A549 (cell line): ENCODE results near the gene DOC2A. TPM values are rescaled to one million over a fixed set of nuclear protein-coding genes. Genes with fewer than 3 reads are reported as not detected.

ENCODE experiments used
- ATAC-seq, 2 experiments: fragments of 200-7000 bp in 1 of 2; fragments of >200 bp in 1 of 2; cut with Nextera tagmentation in 1 of 2; cut with Tn5 transposase in 1 of 2; 3 replicates each; pipeline versions ENCODE4 v1.8.0 to v1.9.1; 2018 to 2020; ENCODE audit warnings: mild to moderate bottlenecking in 1 of 2, moderate library complexity in 1 of 2
- CTCF ChIA-PET: fragments of 300-600 bp; sonication (Branson Sonifier 250); formaldehyde crosslinking; extraction: SDS; loops from one replicate; lab custom pipeline; 2021; ENCODE audit warnings: antibody characterized with exemption, inconsistent platforms; lab: Yijun Ruan, JAX
- POLR2A ChIA-PET: fragments of 350-600 bp; formaldehyde crosslinking; extraction: SDS; loops from one replicate; lab custom pipeline; 2021; ENCODE audit warnings: antibody characterized with exemption, inconsistent platforms; lab: Yijun Ruan, JAX
- DNase-seq, 2 experiments: peaks; one replicate each; pipeline versions ENCODE4 v3.0.0 to v3.0.0-alpha.2; 2011 to 2016; ENCODE audit warnings: low read depth in 1 of 2, low spot score in 1 of 2
- FAIRE-seq: peaks from 2 replicates; lab custom pipeline; 2011; peaks lifted over from hg19 to GRCh38; lab: Jason Lieb, UNC
- H3K27ac ChIP-seq, 2 experiments: fragments of >200 bp; sonication (Bioruptor Twin); formaldehyde crosslinking; 3 replicates each; pipeline ENCODE4 v1.5.1; 2016 to 2017
- H3K4me1 ChIP-seq: fragments of >200 bp; sonication (Bioruptor Twin); formaldehyde crosslinking; 3 replicates; pipeline ENCODE4 v1.6.1; 2016
- H3K4me2 ChIP-seq: fragments of >200 bp; sonication (Bioruptor Twin); formaldehyde crosslinking; 3 replicates; pipeline ENCODE4 v1.6.1; 2016
- H3K4me3 ChIP-seq: fragments of >200 bp; sonication (Bioruptor Twin); formaldehyde crosslinking; 3 replicates; pipeline ENCODE4 v1.5.1; 2016
- H3K9me3 ChIP-seq: fragments of >200 bp; sonication (Bioruptor Twin); formaldehyde crosslinking; 3 replicates; pipeline ENCODE4 v1.6.1; 2016
- CBX2 ChIP-seq: fragments of 200-600 bp; sonication (generic); IDR thresholded peaks from 2 replicates; pipeline ENCODE4 v1.6.1; 2016; ENCODE audit warnings: low read depth, mild to moderate bottlenecking, borderline replicate concordance
- CBX8 ChIP-seq: fragments of 200-600 bp; sonication (generic); IDR thresholded peaks from 2 replicates; pipeline ENCODE4 v1.6.1; 2016
- EHMT2 ChIP-seq: fragments of 200-600 bp; sonication (generic); IDR thresholded peaks from 2 replicates; pipeline ENCODE4 v1.6.1; 2016; ENCODE audit warnings: antibody characterized with exemption, low read depth, mild to moderate bottlenecking, moderate library complexity
- FOSL2 ChIP-seq, 2 experiments: fragments of 450-650 bp in 1 of 2; fragments of >200 bp in 1 of 2; sonication (Bioruptor Twin) in 1 of 2; formaldehyde crosslinking; IDR thresholded peaks; 2 replicates each; pipeline versions ENCODE4 v1.5.0 to v1.6.1; 2016 to 2020; ENCODE audit warnings: mild to moderate bottlenecking in 1 of 2, moderate library complexity in 1 of 2
- HDAC2 ChIP-seq: fragments of 200-600 bp; sonication (generic); IDR thresholded peaks from 2 replicates; pipeline ENCODE4 v1.6.1; 2016
- HEYL ChIP-seq: fragments of 250-450 bp; sonication (Bioruptor Pico); IDR thresholded peaks from 2 replicates; pipeline ENCODE4 v1.8.0; 2021; ENCODE audit warnings: mild to moderate bottlenecking, moderate library complexity
- HOXB13 ChIP-seq: fragments of 250-450 bp; sonication (Bioruptor Pico); IDR thresholded peaks from 2 replicates; pipeline ENCODE4 v1.5.0; 2020; ENCODE audit warnings: low read depth, mild to moderate bottlenecking, moderate library complexity
- JUN ChIP-seq, 2 experiments: fragments of >200 bp; sonication (Bioruptor Twin); formaldehyde crosslinking; IDR thresholded peaks; 2 replicates in 1 of 2; 3 replicates in 1 of 2; pipeline ENCODE4 v1.6.1; 2016 to 2017
- KDM1A ChIP-seq: fragments of 200-600 bp; sonication (generic); IDR thresholded peaks from 2 replicates; pipeline ENCODE4 v1.6.1; 2016; ENCODE audit warnings: low read depth, mild to moderate bottlenecking
- KDM5A ChIP-seq: fragments of 200-600 bp; sonication (generic); IDR thresholded peaks from 2 replicates; pipeline ENCODE4 v1.6.1; 2016; ENCODE audit warnings: antibody characterized with exemption, mild to moderate bottlenecking
- MAZ ChIP-seq: fragments of 150-350 bp; IDR thresholded peaks from 2 replicates; pipeline ENCODE4 v1.6.1; 2014; ENCODE audit warnings: antibody characterized with exemption, low read depth, low read length, borderline replicate concordance
- MYC ChIP-seq: IDR thresholded peaks from 2 replicates; pipeline ENCODE4 v1.6.1; 2012; ENCODE audit warnings: mild to moderate bottlenecking, inconsistent platforms, low read length, improper control_type of control experiment, borderline replicate concordance
- NFE2L2 ChIP-seq: fragments of 150-350 bp; conservative IDR thresholded peaks from 2 replicates; pipeline ENCODE4 v1.6.1; 2014; ENCODE audit warnings: low read length
- NR3C1 ChIP-seq: fragments of >200 bp; sonication (Bioruptor Twin); formaldehyde crosslinking; IDR thresholded peaks from 3 replicates; pipeline ENCODE4 v1.6.1; 2017
- POLR2A ChIP-seq: IDR thresholded peaks from 2 replicates; pipeline ENCODE4 v1.6.1; 2012; ENCODE audit warnings: mild to moderate bottlenecking, low read length
- RCOR1 ChIP-seq: fragments of 150-350 bp; IDR thresholded peaks from 2 replicates; pipeline ENCODE4 v1.6.1; 2014; ENCODE audit warnings: antibody characterized with exemption, low read length, low read depth
- SREBF2 ChIP-seq: fragments of 450-650 bp; IDR thresholded peaks from 2 replicates; pipeline ENCODE4 v1.6.1; 2014; ENCODE audit warnings: mild to moderate bottlenecking, moderate library complexity
- TFCP2L1 ChIP-seq: fragments of 250-450 bp; sonication (Bioruptor Pico); IDR thresholded peaks from 2 replicates; pipeline ENCODE4 v1.5.0; 2021; ENCODE audit warnings: mild to moderate bottlenecking
- TP53 ChIP-seq: fragments of 250-450 bp; sonication (Bioruptor Pico); IDR thresholded peaks from 2 replicates; pipeline ENCODE4 v1.5.0; 2021; ENCODE audit warnings: mild to moderate bottlenecking, moderate library complexity
- USF2 ChIP-seq: fragments of 450-650 bp; IDR thresholded peaks from 2 replicates; pipeline ENCODE4 v1.6.1; 2014; ENCODE audit warnings: antibody characterized with exemption
- ZFP36 ChIP-seq: fragments of 450-650 bp; IDR thresholded peaks from 2 replicates; pipeline ENCODE4 v1.6.1; 2014; ENCODE audit warnings: borderline replicate concordance; ENCODE audit not compliant: partially characterized antibody
- ZNF302 ChIP-seq: fragments of 250-450 bp; sonication (Bioruptor Pico); IDR thresholded peaks from 2 replicates; pipeline ENCODE4 v1.9.0; 2021; ENCODE audit warnings: inconsistent platforms, mild to moderate bottlenecking, moderate library complexity
- WGBS: methylation state at CpG from one replicate; pipeline ENCODE4 v1.1.6; 2017; ENCODE audit errors: missing lambda C conversion rate; 5-methylcytosine and 5-hydroxymethylcytosine counted together
- polyA plus RNA-seq, 4 experiments: library from polyadenylated mRNA; depleted of rRNA in 3 of 4; stranded (reverse); fragments of >200 nt; fragmentation: RNase III in 1 of 4; extraction: RNeasy Plus Mini Kit Qiagen cat#74134 plus additional on column Dnase treatment in 1 of 4; gene quantifications; 2 replicates in 3 of 4; 3 replicates in 1 of 4; pipeline ENCODE4 v1.2.3, GENCODE V29; 2011 to 2017
- TF ChIP-seq, protein P1 (sequence below): IDR thresholded peaks from 2 replicates; pipeline ENCODE4 v1.6.1; 2012
- TF ChIP-seq, protein P2 (sequence below): fragments of >200 bp; sonication (Bioruptor Twin); formaldehyde crosslinking; IDR thresholded peaks from 3 replicates; pipeline ENCODE4 v1.6.1; 2016
- TF ChIP-seq, protein P3 (sequence below): IDR thresholded peaks from 2 replicates; pipeline ENCODE4 v1.6.1; 2012
- TF ChIP-seq, protein P4 (sequence below): fragments of 250-450 bp; sonication (Bioruptor Pico); IDR thresholded peaks from 2 replicates; pipeline ENCODE4 v1.5.0; 2020; ENCODE audit warnings: low read depth, mild to moderate bottlenecking, moderate library complexity

Gene DOC2A
- polyA plus RNA-seq, 2 of the 4 experiments (the other 2 are of a cell fraction) = 2.5 to 5.5 TPM

- Histone ChIP-seq H3K4me1 (no peaks in the 10 kb centered on the region), H3K4me3 (no peak overlapping the region), H3K4me2 (no peak overlapping the region)
- ChIA-PET CTCF (interaction anchor here (0.6 kb wide), 1 partner anchor 161 kb away, joined by 4 read pairs; no protein-coding TSS in a partner anchor), POLR2A (no interaction called here)
- FAIRE-seq (no peak), ATAC-seq (no peak)
- 21% methylated on average over 7 of the region's 7 CpGs for WGBS
- TF ChIP-seq HDAC2 (no peak), HOXB13 (CRISPR knock-in tag) (no peak), MYC (no peak), RCOR1 (no peak), KDM5A (no peak), EHMT2 (no peak), ZNF302 (no peak), POLR2A (no peak), CBX2 (no peak), SREBF2 (no peak), NFE2L2 (no peak), FOSL2 (IDR thresholded peaks at IDR 0.05) (no peak), FOSL2 (CRISPR knock-in tag; IDR thresholded peaks at IDR 0.05) (no peak), NR3C1 (no peak), USF2 (no peak), CBX8 (no peak)
- TF ChIP-seq, protein P1, sequence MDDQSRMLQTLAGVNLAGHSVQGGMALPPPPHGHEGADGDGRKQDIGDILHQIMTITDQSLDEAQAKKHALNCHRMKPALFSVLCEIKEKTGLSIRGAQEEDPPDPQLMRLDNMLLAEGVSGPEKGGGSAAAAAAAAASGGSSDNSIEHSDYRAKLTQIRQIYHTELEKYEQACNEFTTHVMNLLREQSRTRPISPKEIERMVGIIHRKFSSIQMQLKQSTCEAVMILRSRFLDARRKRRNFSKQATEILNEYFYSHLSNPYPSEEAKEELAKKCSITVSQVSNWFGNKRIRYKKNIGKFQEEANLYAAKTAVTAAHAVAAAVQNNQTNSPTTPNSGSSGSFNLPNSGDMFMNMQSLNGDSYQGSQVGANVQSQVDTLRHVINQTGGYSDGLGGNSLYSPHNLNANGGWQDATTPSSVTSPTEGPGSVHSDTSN = no peak
- TF ChIP-seq, protein P2, sequence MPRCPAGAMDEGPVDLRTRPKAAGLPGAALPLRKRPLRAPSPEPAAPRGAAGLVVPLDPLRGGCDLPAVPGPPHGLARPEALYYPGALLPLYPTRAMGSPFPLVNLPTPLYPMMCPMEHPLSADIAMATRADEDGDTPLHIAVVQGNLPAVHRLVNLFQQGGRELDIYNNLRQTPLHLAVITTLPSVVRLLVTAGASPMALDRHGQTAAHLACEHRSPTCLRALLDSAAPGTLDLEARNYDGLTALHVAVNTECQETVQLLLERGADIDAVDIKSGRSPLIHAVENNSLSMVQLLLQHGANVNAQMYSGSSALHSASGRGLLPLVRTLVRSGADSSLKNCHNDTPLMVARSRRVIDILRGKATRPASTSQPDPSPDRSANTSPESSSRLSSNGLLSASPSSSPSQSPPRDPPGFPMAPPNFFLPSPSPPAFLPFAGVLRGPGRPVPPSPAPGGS = no peak
- TF ChIP-seq, all 56 proteins: peak for 0
- DNase-seq = no peak
- Histone ChIP-seq H3K9me3 (no peaks in the 10 kb centered on the region), H3K27ac (no peak overlapping the region)
Measured at GRCh38 chr16:30025574-30025973, 14.7 kb upstream of the DOC2A start.

GRCh38 chr16:30025156-30025555 lies 14.3 kb upstream of the DOC2A start:
- Histone ChIP-seq H3K27ac (no peak overlapping the region), H3K4me2 (no peak overlapping the region), H3K9me3 (no peaks in the 10 kb centered on the region), H3K4me3 (no peak overlapping the region), H3K4me1 (no peaks in the 10 kb centered on the region)
- DNase-seq (no peak), FAIRE-seq (no peak), ATAC-seq (no peak)
- ChIA-PET POLR2A (no interaction called here), CTCF (interaction anchor here (0.6 kb wide), 1 partner anchor 161 kb away, joined by 4 read pairs; no protein-coding TSS in a partner anchor)
- no peak for TF ChIP-seq TP53 (CRISPR knock-in tag)
- no peak for TF ChIP-seq HEYL (CRISPR knock-in tag)
- TF ChIP-seq FOSL2 (IDR thresholded peaks at IDR 0.05) = no peak
- no peak for TF ChIP-seq FOSL2 (CRISPR knock-in tag; IDR thresholded peaks at IDR 0.05)
- TF ChIP-seq, protein P3, sequence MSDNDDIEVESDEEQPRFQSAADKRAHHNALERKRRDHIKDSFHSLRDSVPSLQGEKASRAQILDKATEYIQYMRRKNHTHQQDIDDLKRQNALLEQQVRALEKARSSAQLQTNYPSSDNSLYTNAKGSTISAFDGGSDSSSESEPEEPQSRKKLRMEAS = no peak
- TF ChIP-seq KDM1A = no peak
- TF ChIP-seq JUN (IDR thresholded peaks at IDR 0.05) = no peak
- no peak for TF ChIP-seq HOXB13 (CRISPR knock-in tag)
- TF ChIP-seq TFCP2L1 (CRISPR knock-in tag) = no peak
- no peak for TF ChIP-seq ZFP36
- no peak for TF ChIP-seq MAZ
- TF ChIP-seq, protein P4, sequence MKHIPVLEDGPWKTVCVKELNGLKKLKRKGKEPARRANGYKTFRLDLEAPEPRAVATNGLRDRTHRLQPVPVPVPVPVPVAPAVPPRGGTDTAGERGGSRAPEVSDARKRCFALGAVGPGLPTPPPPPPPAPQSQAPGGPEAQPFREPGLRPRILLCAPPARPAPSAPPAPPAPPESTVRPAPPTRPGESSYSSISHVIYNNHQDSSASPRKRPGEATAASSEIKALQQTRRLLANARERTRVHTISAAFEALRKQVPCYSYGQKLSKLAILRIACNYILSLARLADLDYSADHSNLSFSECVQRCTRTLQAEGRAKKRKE = no peak
- no peak for TF ChIP-seq NR3C1
- 71% methylated on average over 8 of the region's 20 CpGs for WGBS
